ENCODE results near the gene NUP42.

NUP42 gene

DNA sequence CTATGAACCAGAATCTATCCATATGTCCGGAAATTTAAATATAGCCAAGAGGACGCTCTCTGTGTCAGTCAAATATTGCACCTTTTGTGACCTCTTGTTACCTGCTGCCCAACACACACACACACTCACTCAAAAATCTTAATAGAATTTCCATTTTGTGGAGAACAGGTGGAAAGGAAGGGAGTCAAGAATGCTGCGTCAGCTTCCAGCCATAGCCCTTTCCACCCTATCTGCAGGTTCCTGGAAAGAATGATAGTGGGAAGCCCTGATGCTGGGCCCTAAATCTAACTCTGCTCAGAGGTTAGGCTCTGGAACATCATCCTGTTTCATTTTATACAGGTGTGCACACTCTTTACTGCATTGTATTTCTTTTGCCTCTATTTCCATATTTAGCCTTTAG is 55.2 kb downstream of the NUP42 start:
- DNase-seq, result no peak

- DNase-seq, result no peak
These were observed 57.3 kb downstream of the NUP42 start for GRCh38 chr7:23238983-23239652.

DNA sequence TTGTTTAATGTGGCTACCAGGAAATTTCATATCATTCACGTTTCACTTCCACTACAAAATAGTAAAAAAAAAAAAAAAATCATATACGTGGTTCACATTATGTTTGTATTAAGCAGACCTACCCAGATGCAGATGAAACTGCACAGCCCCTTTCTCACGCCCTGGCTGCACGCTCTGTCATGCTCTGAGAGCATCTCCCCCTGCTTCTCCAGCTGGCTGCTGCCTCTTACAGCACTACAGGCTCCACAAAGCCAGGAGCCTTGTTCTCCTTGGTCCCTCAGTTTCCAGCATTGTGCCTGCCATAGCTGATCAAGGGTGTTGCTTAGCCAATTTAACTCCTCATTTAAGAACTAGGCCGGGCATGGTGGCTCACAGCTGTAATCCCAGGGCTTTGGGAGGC is 57.9 kb downstream of the NUP42 start:
- DNase-seq, result no peak

DNA sequence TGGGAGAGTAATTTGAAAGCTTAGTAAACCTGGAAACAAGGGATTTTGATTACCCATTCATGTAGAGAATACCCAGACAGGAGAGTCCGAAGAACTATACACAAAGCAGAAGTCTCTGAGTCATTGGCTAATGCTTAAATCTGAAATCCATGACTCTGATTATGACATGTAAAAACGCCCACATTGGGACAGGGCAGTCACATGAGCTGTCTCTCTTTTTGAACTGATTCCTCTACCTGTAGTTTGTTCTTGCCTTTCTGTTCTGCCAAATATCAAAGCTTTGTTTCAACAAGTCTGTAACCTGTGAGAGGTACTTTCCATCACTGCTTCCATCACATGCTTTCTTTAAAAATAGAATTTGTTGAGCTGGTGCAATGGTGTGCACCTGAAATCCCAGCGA is 60.5 kb downstream of the NUP42 start:
- DNase-seq, result peak; percentile 88 to 93

DNA sequence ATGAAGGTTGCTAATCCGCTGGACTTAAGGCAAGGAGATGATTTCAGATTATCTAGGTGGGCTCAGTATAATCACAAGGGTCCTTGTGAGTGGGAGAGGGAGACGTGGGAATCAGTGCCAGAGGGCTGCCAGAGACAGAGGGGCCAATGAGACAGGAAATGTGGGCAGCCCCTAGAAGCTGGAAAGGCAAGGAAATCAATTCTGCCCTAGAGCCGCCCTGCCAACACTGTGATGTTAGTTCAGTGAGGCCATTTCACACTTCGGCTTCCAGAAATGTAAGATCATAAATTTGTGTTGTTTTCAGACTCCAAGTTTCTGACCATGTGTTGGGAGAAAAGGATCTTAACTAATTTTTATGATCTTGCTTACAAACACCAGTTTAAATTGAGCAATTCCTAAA is 61.1 kb downstream of the NUP42 start:
- no peak for DNase-seq

DNA sequence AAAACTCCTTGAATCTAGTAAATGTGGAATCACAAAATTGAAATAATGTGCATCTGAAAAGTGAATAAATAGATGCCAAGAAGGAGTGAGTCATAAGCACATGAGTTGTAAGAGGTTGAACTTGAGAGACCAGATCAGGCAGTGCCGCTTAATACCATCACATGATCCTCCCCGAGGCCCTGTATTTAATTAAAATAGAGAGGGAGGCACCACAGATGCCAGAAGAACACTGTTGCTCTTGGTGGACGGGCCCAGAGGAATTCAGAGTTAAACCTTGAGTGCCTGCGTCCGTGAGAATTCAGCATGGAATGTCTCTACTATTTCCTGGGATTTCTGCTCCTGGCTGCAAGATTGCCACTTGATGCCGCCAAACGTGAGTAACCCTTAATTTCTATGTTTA is 64.7 kb downstream of the NUP42 start, which contains the start of gene GPNMB:
Gene GPNMB, plus strand, starts transcription at position 221 of the 400 bp plus-strand sequence. Its CDS starts 83 bp downstream, at position 304.
- peak; percentile 77 to 78 for DNase-seq

GRCh38 chr7:23247046-23247602 is 65.3 kb downstream of the NUP42 start:
- DNase-seq, result peak in 1 of 2 donors; percentile 19

GRCh38 chr7:23247603-23248335 is 65.9 kb downstream of the NUP42 start:
- peak; percentile 81 for DNase-seq

- DNase-seq, result peak in 1 of 2 donors; percentile 12
These were observed 67.6 kb downstream of the NUP42 start for GRCh38 chr7:23249486-23249885.

All from inflammatory macrophage treated with lipopolysaccharide for 1 hour (primary cell).